ENCODE measurements around the gene HBB. TPM values are rescaled to one million over a fixed set of nuclear protein-coding genes. Genes with fewer than 3 reads are reported as not detected.

The HBB gene
- total and polyA plus RNA-seq, 4 donors: 5.7 to 3,950 (median 50.2) TPM

DNA sequence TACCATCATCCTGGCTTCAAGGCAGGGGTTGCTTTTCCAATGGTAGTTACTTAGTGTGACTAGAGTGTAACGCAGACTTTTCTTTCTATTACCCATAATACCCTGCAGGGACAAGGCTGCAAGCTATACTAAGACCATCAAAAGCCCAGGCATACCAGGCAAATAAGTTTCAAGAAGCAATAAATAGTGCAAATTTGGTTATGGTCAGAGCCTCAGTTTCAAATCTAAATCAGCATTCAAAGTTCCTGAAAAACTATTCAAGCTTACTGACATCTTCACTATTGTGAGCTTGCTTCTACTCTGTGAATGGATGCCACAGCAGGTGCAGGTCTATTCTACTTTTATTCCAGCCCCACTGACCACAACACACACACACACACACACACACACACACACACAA, 2.5 kb upstream of the HBB start (continued):
- TF ChIP-seq, protein P1, sequence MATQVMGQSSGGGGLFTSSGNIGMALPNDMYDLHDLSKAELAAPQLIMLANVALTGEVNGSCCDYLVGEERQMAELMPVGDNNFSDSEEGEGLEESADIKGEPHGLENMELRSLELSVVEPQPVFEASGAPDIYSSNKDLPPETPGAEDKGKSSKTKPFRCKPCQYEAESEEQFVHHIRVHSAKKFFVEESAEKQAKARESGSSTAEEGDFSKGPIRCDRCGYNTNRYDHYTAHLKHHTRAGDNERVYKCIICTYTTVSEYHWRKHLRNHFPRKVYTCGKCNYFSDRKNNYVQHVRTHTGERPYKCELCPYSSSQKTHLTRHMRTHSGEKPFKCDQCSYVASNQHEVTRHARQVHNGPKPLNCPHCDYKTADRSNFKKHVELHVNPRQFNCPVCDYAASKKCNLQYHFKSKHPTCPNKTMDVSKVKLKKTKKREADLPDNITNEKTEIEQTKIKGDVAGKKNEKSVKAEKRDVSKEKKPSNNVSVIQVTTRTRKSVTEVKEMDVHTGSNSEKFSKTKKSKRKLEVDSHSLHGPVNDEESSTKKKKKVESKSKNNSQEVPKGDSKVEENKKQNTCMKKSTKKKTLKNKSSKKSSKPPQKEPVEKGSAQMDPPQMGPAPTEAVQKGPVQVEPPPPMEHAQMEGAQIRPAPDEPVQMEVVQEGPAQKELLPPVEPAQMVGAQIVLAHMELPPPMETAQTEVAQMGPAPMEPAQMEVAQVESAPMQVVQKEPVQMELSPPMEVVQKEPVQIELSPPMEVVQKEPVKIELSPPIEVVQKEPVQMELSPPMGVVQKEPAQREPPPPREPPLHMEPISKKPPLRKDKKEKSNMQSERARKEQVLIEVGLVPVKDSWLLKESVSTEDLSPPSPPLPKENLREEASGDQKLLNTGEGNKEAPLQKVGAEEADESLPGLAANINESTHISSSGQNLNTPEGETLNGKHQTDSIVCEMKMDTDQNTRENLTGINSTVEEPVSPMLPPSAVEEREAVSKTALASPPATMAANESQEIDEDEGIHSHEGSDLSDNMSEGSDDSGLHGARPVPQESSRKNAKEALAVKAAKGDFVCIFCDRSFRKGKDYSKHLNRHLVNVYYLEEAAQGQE (IDR thresholded peaks at IDR 0.05): no peak

DNA sequence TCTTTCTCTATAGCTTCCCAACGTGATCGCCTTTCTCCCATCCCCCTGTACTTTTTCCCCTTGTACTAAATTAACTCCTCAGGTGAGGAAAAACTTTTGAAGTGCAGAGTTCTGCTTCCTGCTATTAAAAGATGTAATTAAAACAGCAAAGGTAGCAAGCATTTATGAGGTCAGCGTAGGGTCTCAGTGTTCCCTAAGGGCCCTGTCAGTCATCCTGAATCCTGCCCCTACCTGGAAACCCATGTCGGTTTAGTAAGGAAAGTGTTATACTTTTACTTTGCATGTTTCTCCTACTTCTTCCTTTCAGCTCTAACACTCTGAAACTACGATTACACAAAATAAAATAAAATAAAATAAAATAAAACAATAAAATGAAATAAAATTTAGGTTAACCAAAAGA, 1.3 kb upstream of the HBB start:
- Histone ChIP-seq H3K9ac (ENCODE audit: low read depth in 1 of 2, low read length in 2 of 2) (no peak overlapping the region), H3K27ac (ENCODE audit: low read depth in 1 of 2, low read length in 2 of 2) (no peak overlapping the region), H3K36me3 (ENCODE audit: control insufficient read depth in 4 of 4, insufficient read depth in 3 of 4, low read depth in 1 of 4, low read length in 3 of 4) (no peaks in the 10 kb centered on the region), H3K27me3 (ENCODE audit: control insufficient read depth in 4 of 4, insufficient read depth in 4 of 4, low read length in 3 of 4) (no peaks in the 10 kb centered on the region), H3K4me3 (ENCODE audit: low read depth in 1 of 3, low read length in 3 of 3) (no peak overlapping the region), H3K9me3 (ENCODE audit: control insufficient read depth in 4 of 4, low read length in 3 of 4) (no peaks in the 10 kb centered on the region), H3K4me1 (ENCODE audit: control insufficient read depth in 4 of 4, insufficient read depth in 4 of 4, low read length in 3 of 4) (no peaks in the 10 kb centered on the region)
- 69% methylated on average over 5 of the region's 5 CpGs for WGBS
- DNase-seq (ENCODE audit: low spot score): no peak
- TF ChIP-seq NR2F2 (IDR thresholded peaks at IDR 0.05): no peak
- no peak for TF ChIP-seq GABPA (IDR thresholded peaks at IDR 0.05 in 1 of 2, conservative IDR thresholded peaks at IDR 0.05 in 1 of 2)
- no peak for TF ChIP-seq HNF4G (IDR thresholded peaks at IDR 0.05)
- TF ChIP-seq, protein P2, sequence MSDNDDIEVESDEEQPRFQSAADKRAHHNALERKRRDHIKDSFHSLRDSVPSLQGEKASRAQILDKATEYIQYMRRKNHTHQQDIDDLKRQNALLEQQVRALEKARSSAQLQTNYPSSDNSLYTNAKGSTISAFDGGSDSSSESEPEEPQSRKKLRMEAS (IDR thresholded peaks at IDR 0.05): no peak
- no peak for TF ChIP-seq HNF4A (conservative IDR thresholded peaks at IDR 0.05)
- TF ChIP-seq FOXA2 (IDR thresholded peaks at IDR 0.05): no peak
- TF ChIP-seq, protein P3, sequence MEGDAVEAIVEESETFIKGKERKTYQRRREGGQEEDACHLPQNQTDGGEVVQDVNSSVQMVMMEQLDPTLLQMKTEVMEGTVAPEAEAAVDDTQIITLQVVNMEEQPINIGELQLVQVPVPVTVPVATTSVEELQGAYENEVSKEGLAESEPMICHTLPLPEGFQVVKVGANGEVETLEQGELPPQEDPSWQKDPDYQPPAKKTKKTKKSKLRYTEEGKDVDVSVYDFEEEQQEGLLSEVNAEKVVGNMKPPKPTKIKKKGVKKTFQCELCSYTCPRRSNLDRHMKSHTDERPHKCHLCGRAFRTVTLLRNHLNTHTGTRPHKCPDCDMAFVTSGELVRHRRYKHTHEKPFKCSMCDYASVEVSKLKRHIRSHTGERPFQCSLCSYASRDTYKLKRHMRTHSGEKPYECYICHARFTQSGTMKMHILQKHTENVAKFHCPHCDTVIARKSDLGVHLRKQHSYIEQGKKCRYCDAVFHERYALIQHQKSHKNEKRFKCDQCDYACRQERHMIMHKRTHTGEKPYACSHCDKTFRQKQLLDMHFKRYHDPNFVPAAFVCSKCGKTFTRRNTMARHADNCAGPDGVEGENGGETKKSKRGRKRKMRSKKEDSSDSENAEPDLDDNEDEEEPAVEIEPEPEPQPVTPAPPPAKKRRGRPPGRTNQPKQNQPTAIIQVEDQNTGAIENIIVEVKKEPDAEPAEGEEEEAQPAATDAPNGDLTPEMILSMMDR (IDR thresholded peaks at IDR 0.05; ENCODE audit: low read depth, low read length, missing input control): no peak
- no peak for TF ChIP-seq SP1 (IDR thresholded peaks at IDR 0.05)
- TF ChIP-seq, protein P4, sequence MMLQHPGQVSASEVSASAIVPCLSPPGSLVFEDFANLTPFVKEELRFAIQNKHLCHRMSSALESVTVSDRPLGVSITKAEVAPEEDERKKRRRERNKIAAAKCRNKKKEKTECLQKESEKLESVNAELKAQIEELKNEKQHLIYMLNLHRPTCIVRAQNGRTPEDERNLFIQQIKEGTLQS (IDR thresholded peaks at IDR 0.05): no peak
- TF ChIP-seq EGR1 (IDR thresholded peaks at IDR 0.05; ENCODE audit: low read depth in 2 of 2): no peak
- no peak for TF ChIP-seq JUND (IDR thresholded peaks at IDR 0.05)
- no peak for TF ChIP-seq TAF1 (conservative IDR thresholded peaks at IDR 0.05)
- no peak for TF ChIP-seq RAD21 (IDR thresholded peaks at IDR 0.05)
- no peak for TF ChIP-seq FOXA1 (IDR thresholded peaks at IDR 0.05)
- TF ChIP-seq YY1 (IDR thresholded peaks at IDR 0.05): no peak
- TF ChIP-seq RXRA (IDR thresholded peaks at IDR 0.05): no peak
- TF ChIP-seq, protein P1 (IDR thresholded peaks at IDR 0.05): no peak
- TF ChIP-seq, protein P5, sequence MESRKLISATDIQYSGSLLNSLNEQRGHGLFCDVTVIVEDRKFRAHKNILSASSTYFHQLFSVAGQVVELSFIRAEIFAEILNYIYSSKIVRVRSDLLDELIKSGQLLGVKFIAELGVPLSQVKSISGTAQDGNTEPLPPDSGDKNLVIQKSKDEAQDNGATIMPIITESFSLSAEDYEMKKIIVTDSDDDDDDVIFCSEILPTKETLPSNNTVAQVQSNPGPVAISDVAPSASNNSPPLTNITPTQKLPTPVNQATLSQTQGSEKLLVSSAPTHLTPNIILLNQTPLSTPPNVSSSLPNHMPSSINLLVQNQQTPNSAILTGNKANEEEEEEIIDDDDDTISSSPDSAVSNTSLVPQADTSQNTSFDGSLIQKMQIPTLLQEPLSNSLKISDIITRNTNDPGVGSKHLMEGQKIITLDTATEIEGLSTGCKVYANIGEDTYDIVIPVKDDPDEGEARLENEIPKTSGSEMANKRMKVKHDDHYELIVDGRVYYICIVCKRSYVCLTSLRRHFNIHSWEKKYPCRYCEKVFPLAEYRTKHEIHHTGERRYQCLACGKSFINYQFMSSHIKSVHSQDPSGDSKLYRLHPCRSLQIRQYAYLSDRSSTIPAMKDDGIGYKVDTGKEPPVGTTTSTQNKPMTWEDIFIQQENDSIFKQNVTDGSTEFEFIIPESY (IDR thresholded peaks at IDR 0.05): no peak

Data from liver (tissue), 9 donors.